ENCODE data around the gene CNTLN. TPM values are rescaled to one million over a fixed set of nuclear protein-coding genes. Genes with fewer than 3 reads are reported as not detected.

The CNTLN gene
- total and polyA plus RNA-seq, 2 of the 8 experiments (the other 6 are each of a cell fraction or from before 2014, with no cell fraction given), result 4.8 to 10.8 TPM

- peaks cover 0 to 2% (median 0%) of the 10 kb centered on the region in 4 experiments; a peak in 1 of 8 replicates for H3K36me3 ChIP-seq (ENCODE audit: control insufficient read depth in 2 of 4, insufficient read depth in 4 of 4, low read length in 3 of 4)
- no peaks in the 10 kb centered on the region for H3K79me1 ChIP-seq (ENCODE audit: low read depth, low read length)
- H4K8ac ChIP-seq (ENCODE audit: extremely low read depth, insufficient read depth, low read length), result no peak overlapping the region
- POLR2A ChIA-PET (ENCODE audit: partially characterized antibody), result no interaction called here
- H3K56ac ChIP-seq (replicated peaks; ENCODE audit: insufficient read length, low read depth, low read length), result no peak overlapping the region
- no peaks in the 10 kb centered on the region for H3K4me1 ChIP-seq (replicated peaks in 1 of 4; ENCODE audit: control insufficient read depth in 3 of 4, insufficient read depth in 4 of 4, low read length in 3 of 4)
- no peak overlapping the region for H2BK120ac ChIP-seq (replicated peaks; ENCODE audit: low read depth, low read length)
- no peak overlapping the region for H3K4me3 ChIP-seq (ENCODE audit: extremely low read depth in 1 of 4, insufficient read depth in 2 of 4, low read depth in 3 of 4, low read length in 4 of 4)
- H3K9ac ChIP-seq (replicated peaks in 1 of 4; ENCODE audit: extremely low read depth in 1 of 4, low read depth in 3 of 4, low read length in 3 of 4), result no peak overlapping the region
- no peak overlapping the region for H2AK5ac ChIP-seq (ENCODE audit: low read depth, low read length)
- TF ChIP-seq KDM5A (IDR thresholded peaks at IDR 0.05; ENCODE audit: low read length) (no peak), BCL11A (IDR thresholded peaks at IDR 0.05; ENCODE audit: low read depth in 2 of 2, low read length in 2 of 2) (no peak), JUND (IDR thresholded peaks at IDR 0.05; ENCODE audit: low read length) (no peak), EGR1 (IDR thresholded peaks at IDR 0.05; ENCODE audit: borderline replicate concordance, low read depth, low read length) (no peak), RFX5 (IDR thresholded peaks at IDR 0.05; ENCODE audit: borderline replicate concordance, low read depth, low read length) (no peak), ATF2 (IDR thresholded peaks at IDR 0.05; ENCODE audit: low read length) (no peak), USF2 (IDR thresholded peaks at IDR 0.05; ENCODE audit: low read length) (no peak), JUN (IDR thresholded peaks at IDR 0.05; ENCODE audit: low read depth, low read length) (no peak), MAFK (IDR thresholded peaks at IDR 0.05; ENCODE audit: low read depth, low read length) (no peak), RNF2 (IDR thresholded peaks at IDR 0.05; ENCODE audit: borderline replicate concordance, low read depth, low read length, missing control alignments, poor library complexity, severe bottlenecking) (no peak), TEAD4 (IDR thresholded peaks at IDR 0.05; ENCODE audit: low read depth, low read length) (no peak)
- H2AFZ ChIP-seq (ENCODE audit: low read length), result no peak overlapping the region
- no peaks in the 10 kb centered on the region for H3K79me2 ChIP-seq (ENCODE audit: control insufficient read depth in 1 of 2, insufficient read depth in 2 of 2, low read length in 2 of 2)
- H2BK12ac ChIP-seq (ENCODE audit: low read depth, low read length), result no peak overlapping the region
- H2BK5ac ChIP-seq (ENCODE audit: low read depth, low read length), result no peak overlapping the region
- 87% methylated on average over 6 of the region's 6 CpGs; no CpG with 5 or more reads in 1 of the 2 experiments for WGBS, 2 experiments (ENCODE audit: extremely low coverage in 1 of 2, insufficient coverage in 1 of 2, insufficient read length in 1 of 2, insufficient replicate concordance in 2 of 2, low coverage in 1 of 2, low lambda C conversion rate in 2 of 2, missing lambda C conversion rate in 1 of 2)
- H3K4ac ChIP-seq (replicated peaks; ENCODE audit: insufficient read length, low read depth, low read length), result no peak overlapping the region
- H3K27me3 ChIP-seq (replicated peaks in 1 of 4; ENCODE audit: control insufficient read depth in 3 of 4, extremely low read depth in 1 of 4, insufficient read depth in 3 of 4, low read length in 3 of 4), result no peaks in the 10 kb centered on the region
- H4K5ac ChIP-seq (ENCODE audit: insufficient read length, low read depth, low read length), result no peak overlapping the region
- DNase-seq (ENCODE audit: low read depth in 1 of 2, low spot score in 2 of 2) (no peak), FAIRE-seq (no peak)
- no peaks in the 10 kb centered on the region for H3K9me3 ChIP-seq (ENCODE audit: insufficient read depth in 2 of 2, low read depth in 1 of 2, low read length in 1 of 2)
- no peak overlapping the region for H2BK15ac ChIP-seq (ENCODE audit: low read length)
- no peak overlapping the region for H2BK20ac ChIP-seq (ENCODE audit: low read length)
- H3K23me2 ChIP-seq (ENCODE audit: low read depth, low read length), result no peaks in the 10 kb centered on the region
- no peak overlapping the region for H3K27ac ChIP-seq (ENCODE audit: low read depth, low read length)
- CTCF ChIA-PET (ENCODE audit: partially characterized antibody), result no interaction called here
- H3K23ac ChIP-seq (ENCODE audit: insufficient read length), result no peak overlapping the region
- H3K18ac ChIP-seq (ENCODE audit: extremely low read depth, low read length), result no peak overlapping the region
- no peak overlapping the region for H3K4me2 ChIP-seq (ENCODE audit: insufficient read depth in 1 of 2, low read depth in 2 of 2, low read length in 2 of 2)
- no peak overlapping the region for H4K91ac ChIP-seq (replicated peaks; ENCODE audit: insufficient read length, low read length)
- no peak overlapping the region for H3K14ac ChIP-seq (ENCODE audit: insufficient read length)
- H4K20me1 ChIP-seq (replicated peaks in 1 of 2; ENCODE audit: control insufficient read depth in 1 of 2, insufficient read depth in 2 of 2, low read length in 2 of 2), result no peaks in the 10 kb centered on the region
These were observed 352.6 kb downstream of the CNTLN start for GRCh38 chr9:17487467-17487866.
